Left kidney (tissue), 8 donors: Measurements from ENCODE around the gene ADIPOR1. TPM values are rescaled to one million over a fixed set of nuclear protein-coding genes. Genes with fewer than 3 reads are reported as not detected.
"Not testable (repeated sequence)": the region's sequence is repeated elsewhere in the genome, so short reads cannot be mapped to it uniquely, and the experiment has no call there.

Source experiments
- DNase-seq: peaks from one replicate; pipeline ENCODE4 v3.0.0-alpha.2; 2013
- long read RNA-seq, 8 donors: transcript quantifications; one replicate each; lab custom pipeline, GENCODE V29; 2026
- polyA plus RNA-seq: library from polyadenylated mRNA; unstranded; fragments of 120-200 nt; gene quantifications from one replicate; pipeline ENCODE4 v1.2.1, GENCODE V29; 2013; ENCODE audit not compliant: insufficient read length

The ADIPOR1 gene, protein sequence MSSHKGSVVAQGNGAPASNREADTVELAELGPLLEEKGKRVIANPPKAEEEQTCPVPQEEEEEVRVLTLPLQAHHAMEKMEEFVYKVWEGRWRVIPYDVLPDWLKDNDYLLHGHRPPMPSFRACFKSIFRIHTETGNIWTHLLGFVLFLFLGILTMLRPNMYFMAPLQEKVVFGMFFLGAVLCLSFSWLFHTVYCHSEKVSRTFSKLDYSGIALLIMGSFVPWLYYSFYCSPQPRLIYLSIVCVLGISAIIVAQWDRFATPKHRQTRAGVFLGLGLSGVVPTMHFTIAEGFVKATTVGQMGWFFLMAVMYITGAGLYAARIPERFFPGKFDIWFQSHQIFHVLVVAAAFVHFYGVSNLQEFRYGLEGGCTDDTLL
- 77.5 TPM for polyA plus RNA-seq
- long read RNA-seq, donor 1, transcript ADIPOR1-201 (8 exons, 2,177 nt): major isoform, 36 of 51 reads
- long read RNA-seq, donor 1, partial matches to known transcripts: 12 of 51 reads
- long read RNA-seq, donor 1, other reads (novel, unspliced or antisense): 0 of 51 reads
- long read RNA-seq, donor 2, transcript ADIPOR1-201 (8 exons, 2,177 nt): major isoform, 27 of 27 reads
- long read RNA-seq, donor 2, partial matches to known transcripts: 0 of 27 reads
- long read RNA-seq, donor 2, other reads (novel, unspliced or antisense): 0 of 27 reads
- long read RNA-seq, donor 3, transcript ADIPOR1-201 (8 exons, 2,177 nt): major isoform, 24 of 24 reads
- long read RNA-seq, donor 3, partial matches to known transcripts: 0 of 24 reads
- long read RNA-seq, donor 3, other reads (novel, unspliced or antisense): 0 of 24 reads
- long read RNA-seq, donor 4, partial matches to known transcripts: 0 of 1 reads
- long read RNA-seq, donor 4, other reads (novel, unspliced or antisense): 0 of 1 reads
- long read RNA-seq, donor 5, transcript ADIPOR1-201 (8 exons, 2,177 nt): major isoform, 44 of 44 reads
- long read RNA-seq, donor 5, partial matches to known transcripts: 0 of 44 reads
- long read RNA-seq, donor 5, other reads (novel, unspliced or antisense): 0 of 44 reads
- long read RNA-seq, donor 6, transcript ADIPOR1-201 (8 exons, 2,177 nt): major isoform, 25 of 47 reads
- long read RNA-seq, donor 6, partial matches to known transcripts: 22 of 47 reads
- long read RNA-seq, donor 6, other reads (novel, unspliced or antisense): 0 of 47 reads
- long read RNA-seq, donor 7, transcript ADIPOR1-201 (8 exons, 2,177 nt): major isoform, 41 of 51 reads
- long read RNA-seq, donor 7, partial matches to known transcripts: 10 of 51 reads
- long read RNA-seq, donor 7, other reads (novel, unspliced or antisense): 0 of 51 reads
- long read RNA-seq, donor 8, transcript ADIPOR1-201 (8 exons, 2,177 nt): major isoform, 18 of 18 reads
- long read RNA-seq, donor 8, partial matches to known transcripts: 0 of 18 reads
- long read RNA-seq, donor 8, other reads (novel, unspliced or antisense): 0 of 18 reads

DNA sequence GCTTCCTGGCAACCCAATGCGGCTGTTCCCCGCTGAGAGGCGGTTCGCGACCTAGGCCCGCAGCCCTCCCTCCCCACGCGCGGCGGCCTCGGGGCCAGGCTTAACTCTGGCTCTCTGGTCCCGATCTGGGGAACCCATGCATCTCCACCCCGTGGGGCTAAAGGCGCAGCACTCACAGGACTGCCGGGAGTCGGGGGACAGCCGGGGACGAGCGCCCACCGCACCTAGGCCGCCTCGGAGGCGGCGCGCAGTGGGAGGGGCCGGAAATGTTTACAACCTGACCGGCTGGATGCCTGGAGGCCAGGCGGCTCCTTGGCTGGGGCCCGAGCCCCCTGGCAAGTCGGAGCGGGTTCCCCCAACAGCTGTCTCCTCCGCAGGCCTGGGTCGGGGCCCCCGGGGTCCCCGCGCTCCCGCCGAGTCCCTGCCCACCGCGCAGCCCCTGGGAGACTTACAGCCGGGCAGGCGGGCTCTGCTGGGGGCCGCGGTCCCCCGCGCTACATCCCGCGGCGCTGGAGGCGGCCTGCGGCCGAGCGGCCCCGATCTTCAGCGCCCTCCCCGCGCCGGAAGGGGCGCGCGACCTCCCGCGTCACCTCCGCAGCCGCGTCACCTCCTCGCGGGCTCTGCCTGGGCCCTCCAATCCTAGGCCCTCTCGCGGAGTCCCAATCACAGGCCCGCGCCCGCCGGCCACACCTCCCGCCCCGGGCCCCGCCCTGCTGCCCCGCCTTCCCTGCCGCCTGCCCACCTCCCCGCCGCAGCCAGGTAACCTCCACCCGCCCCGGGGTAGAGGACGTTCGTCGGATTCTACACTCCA, at the start of gene ADIPOR1:
Gene ADIPOR1 (minus strand): TSS at position 580 of the 811 bp plus-strand sequence. CDS start 7,242 bp downstream, outside the sequence.
- peak; percentile 83 for DNase-seq

GRCh38 chr1:203006948-203007871, 49.1 kb upstream of the ADIPOR1 start, which contains the start of gene TMEM183A:
TMEM183A (plus strand) TSS chr1:203007374; CDS start chr1:203007466, 92 bp downstream.
- peak; percentile 98 for DNase-seq

DNA sequence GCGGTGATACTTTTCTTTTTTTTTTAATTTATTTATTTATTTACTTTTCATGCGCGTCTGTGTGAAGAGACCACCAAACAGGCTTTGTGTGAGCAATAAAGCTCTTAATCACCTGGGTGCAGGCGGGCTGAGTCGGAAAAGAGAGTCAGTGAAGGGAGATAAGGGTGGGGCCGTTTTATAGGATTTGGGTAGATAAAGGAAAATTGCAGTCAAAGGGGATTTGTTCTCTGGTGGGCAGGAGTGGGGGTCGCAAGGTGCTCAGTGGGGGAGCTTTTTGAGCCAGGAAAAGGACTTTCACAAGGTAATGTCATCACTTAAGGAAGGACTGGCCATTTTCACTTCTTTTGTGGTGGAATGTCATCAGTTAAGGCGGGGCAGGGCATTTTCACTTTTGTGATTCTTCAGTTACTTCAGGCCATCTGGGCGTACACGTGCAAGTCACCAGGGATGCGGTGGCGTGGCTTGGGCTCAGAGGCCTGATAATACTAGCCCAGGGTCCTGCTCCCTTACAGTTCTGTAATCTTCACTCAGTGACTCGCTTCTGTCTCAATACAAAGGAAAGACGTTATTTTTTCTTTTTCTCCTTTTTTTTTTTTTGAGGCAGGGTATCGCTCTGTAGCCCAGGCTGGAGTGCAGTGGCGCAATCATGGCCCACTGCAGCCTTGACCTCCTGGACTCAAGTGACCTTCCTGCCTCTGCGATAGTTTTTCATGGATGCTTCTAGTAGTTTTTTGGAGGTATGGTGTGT, 47.5 kb upstream of the ADIPOR1 start:
- not testable (repeated sequence) for DNase-seq

- no peak for DNase-seq
Observed at GRCh38 chr1:203002951-203003350, 44.8 kb upstream of the ADIPOR1 start.

- no peak for DNase-seq
Observed at GRCh38 chr1:203001986-203002385, 43.9 kb upstream of the ADIPOR1 start.

DNA sequence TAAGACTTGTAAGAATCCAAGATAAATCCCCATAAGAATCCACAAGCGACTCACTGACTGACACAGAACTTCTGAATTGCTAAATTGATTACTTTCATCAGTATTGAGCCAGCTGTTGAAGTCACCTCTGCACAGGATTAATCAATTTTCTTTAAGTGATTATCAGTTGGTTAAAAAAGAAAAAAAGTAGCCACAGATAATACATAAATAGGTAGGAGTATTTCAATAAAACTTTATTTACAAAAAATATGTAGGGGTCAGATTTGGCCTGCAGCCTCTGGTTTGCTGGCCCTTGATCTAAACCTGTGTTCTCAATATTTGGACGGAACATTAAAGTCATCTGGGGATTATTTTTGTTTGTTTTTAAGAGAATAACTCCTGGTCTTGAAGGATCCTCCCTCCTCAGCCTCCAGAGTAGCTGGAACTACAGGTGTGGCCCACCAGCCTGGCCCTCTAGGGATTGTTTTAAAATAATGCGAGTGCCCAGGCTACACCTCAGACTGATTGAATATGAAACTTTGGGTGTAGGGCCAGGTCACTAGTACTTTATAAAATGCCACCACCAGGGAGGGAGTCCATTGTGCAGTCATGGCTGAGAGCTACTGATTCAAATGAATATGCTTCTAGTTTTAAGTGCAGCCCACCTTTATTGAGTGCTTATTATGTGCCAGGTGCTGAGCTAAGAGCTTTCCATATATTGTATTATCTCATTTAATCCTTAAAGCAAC, 42.3 kb upstream of the ADIPOR1 start:
- no peak for DNase-seq

DNA sequence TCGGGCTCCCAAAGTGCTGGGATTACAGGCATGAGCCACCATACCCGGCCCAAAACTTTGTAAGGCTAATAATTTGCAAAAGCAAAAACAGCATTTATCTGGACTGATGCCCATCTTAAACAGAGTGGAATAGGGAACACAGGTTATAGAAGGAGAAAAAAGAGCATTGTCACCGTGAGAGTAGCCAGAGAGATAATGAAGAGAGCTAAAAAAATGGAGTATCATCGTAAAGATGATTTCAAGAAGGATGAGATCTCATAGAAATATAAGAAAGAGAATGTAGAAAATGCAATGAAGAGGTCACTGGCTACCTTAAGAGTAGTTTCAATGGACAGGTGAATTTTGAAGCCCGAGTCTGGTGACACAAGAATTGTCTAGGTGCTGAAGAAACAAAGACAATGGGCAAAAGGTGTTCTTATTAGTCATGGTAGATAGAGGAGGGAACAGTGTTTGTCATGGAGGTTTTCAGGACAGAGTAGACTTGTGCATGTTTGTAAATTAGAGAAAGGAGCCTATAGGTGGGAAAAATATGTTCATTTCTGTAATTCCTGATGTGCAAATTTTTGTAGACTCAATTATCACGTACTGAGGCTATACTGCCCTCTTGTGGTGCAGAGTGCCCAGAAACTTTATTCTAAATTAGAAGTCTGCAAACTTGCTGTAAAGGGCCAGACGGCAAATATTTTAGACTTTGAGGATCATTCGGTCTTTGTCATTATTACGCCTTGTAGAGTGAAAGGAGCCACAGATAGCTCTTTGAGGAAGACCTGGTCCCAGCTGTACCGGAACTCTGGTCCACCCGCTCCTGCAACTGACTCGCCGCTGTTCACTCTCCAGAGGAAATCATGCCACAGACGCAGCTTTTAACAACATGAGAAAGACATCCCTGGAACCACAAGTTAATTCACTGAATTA, 41.0 kb upstream of the ADIPOR1 start:
- peak; percentile 58 for DNase-seq

DNA sequence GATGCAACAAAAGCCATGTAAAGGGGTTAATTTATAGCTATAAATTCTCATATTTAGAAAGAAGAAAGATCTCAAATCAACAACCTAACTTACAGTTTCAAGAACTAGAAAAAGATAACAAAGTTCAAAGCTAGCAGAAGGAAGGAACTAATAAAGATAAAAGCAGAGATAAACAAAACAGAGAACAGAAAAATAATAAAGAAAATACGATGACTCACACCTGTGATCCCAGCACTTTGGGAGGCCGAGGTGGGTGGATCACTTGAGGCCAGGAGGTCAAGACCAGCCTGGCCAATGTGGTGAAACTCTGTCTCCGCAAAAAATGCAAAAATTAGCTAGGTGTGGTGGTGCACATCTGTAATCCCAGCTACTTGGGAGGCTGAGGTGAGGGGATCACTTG, 36.6 kb upstream of the ADIPOR1 start:
- DNase-seq: no peak

GRCh38 chr1:202991112-202991511, 33.0 kb upstream of the ADIPOR1 start:
- no peak for DNase-seq

- no peak for DNase-seq
Observed at GRCh38 chr1:202989879-202990278, 31.8 kb upstream of the ADIPOR1 start.

DNA sequence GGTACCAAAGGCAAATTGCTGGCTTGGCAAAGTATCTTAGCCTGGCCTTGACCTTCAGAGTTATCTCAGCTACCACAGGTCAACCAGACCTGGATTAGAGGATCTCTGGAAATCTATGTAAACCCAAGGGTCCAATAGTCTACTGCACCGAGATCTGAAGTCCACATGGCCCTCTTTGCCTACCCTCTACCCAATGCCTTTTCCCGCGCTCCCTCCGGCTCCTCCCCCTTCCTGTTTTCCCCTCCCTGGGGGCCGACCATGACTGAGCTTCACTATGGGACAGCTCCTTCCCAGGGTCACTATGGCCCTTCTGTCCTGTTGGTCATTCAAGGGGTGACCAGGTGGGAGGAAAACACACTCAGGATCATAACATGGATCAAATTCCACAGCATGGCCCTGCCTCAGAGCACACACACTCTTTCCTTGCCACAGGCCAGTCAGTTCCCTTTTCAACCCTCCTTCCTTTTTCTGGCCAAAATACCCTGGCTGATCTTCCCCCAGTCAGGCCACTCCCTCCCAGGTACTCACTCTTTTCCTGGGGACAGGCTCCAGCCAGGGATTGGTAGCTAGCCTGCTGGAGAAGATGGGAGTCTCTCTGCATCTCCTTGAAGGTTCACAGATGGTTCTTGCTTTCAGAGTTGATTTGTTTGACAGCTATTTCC, 29.9 kb upstream of the ADIPOR1 start:
- DNase-seq: no peak

DNA sequence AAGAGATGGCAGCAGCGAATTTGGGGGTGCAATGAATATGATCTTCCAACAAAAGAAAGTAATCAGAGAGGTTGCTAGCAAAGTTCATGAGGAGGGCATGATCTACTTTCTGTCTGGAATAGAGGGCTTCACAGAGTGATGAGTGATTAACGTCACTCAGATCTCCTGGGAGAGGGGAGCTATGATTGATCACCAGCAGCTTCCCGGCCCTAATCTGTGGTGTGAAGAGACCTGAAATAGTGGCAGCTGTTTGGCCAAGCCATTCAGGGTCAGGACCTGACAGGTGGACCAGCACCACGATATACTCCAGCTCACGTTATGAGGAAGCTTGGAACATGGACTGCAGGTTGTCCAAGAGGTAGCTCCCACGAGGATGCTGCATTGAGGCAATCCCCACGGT, 29.1 kb upstream of the ADIPOR1 start:
- DNase-seq: no peak

DNA sequence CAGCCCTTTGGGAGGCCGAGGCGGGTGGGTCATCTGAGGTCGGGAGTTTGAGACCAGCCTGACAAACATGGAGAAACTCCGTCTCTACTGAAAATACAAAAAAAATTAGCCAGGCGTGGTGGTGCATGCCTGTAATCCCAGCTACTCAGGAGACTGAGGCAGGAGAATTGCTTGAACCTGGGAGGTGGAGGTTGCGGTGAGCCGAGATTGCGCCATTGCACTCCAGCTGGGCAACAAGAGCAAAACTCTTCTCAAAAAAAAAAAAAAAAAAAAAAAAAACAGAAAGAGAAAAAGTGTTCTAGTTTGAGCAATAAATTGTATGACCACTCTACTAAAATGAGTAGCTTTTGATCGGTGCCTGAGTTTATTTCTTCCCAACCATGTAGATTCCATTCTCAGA, 28.0 kb upstream of the ADIPOR1 start:
- DNase-seq: not testable (repeated sequence)

DNA sequence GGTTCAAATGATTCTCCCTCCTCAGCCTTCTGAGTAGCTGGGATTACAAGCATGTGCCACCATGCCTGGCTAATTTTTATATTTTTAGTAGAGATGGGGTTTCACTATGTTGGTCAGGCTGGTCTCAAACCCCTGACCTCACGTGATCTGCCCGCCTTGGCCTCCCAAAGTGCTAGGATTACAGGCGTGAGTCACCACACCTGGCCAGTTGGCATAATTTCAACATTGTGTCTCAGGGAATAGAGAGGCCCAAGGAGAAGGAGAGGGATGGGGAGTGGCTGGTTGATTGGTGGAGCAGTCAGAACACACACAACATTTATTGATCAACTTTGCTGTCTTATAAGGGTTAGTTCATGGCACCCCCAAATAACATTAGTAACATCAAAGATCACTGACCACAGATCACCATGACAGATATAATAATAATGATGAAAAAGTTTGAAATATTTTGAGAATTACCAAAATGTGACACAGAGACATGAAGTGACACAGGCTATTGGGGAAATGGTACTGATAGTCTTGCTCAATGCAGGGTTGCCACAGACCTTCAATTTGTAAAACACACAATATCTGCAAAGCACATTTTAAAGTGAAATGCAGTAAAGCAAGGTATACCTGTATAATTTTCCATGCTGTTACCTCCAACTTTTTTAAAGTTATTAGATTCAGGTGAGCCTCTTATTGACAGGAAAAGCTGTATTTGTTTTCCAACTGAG, 24.8 kb upstream of the ADIPOR1 start:
- DNase-seq: no peak

DNA sequence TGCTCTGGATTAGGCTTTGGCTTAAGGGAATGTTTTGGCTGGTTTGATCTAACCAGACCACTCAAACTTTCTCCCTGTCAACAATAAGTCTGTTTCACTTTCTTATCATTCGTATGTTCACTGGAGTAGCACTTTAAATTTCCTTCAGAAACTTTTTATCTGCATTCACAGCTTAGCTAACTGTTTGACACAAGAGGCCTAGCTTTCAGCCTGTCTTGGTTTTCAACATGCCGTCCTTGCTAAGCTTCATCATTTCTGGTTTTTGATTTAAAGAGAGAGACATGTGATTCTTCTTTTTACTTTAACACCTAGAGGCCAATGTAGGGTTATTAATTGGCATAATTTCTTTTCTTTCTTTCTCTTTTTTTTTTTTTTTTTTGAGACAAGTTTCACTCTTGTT, 23.8 kb upstream of the ADIPOR1 start:
- DNase-seq: no peak

DNA sequence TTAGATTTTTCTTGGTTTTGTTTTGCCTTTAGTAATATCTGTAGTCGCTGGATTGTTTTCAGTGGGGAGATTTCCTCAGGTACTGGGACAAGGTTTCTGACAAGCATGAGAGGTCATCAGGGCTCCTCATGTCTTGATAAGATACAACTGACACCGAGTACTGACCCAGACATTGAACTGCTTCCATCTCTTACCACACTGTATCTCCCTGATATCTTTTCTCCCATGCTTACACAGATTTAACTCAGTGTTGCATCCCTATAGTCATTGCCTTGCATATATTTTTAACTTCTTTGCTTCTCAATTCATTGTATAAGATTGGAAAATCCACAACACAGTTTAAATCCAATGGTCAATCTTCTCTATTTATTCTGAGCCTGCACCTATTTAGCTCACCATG, 21.3 kb upstream of the ADIPOR1 start:
- DNase-seq: no peak
